RWPE1 (cell line): ENCODE data around the gene OPTC.

Experiments
- CTCF ChIA-PET: fragments of 350-600 bp; sonication (Branson Sonifier 250); formaldehyde crosslinking; extraction: SDS; loops from one replicate; lab custom pipeline; 2021; lab: Yijun Ruan, JAX
- POLR2A ChIA-PET: fragments of 400-600 bp; formaldehyde crosslinking; extraction: SDS; loops from one replicate; lab custom pipeline; 2020; ENCODE audit warnings: antibody characterized with exemption; ENCODE audit not compliant: low non-redundant PET; lab: Yijun Ruan, JAX
- DNase-seq: peaks from one replicate; pipeline ENCODE4 v3.0.0; 2012; ENCODE audit warnings: low spot score
- H3K27ac ChIP-seq: fragments of 450-650 bp; 2 replicates; pipeline ENCODE4 v1.5.1; 2017
- CTCF ChIP-seq: fragments of 450-650 bp; conservative IDR thresholded peaks from 2 replicates; pipeline ENCODE4 v1.5.1; 2017; ENCODE audit warnings: low read depth, mild to moderate bottlenecking

Gene OPTC

GRCh38 chr1:203480084-203480483 is 13.9 kb upstream of the OPTC start:
- no peak for DNase-seq
- peak overlapping the region; percentile 90 for H3K27ac ChIP-seq
- ChIA-PET CTCF (interaction anchor here (0.5 to 1.6 kb wide), 9 partner anchors 50 to 440 kb away, joined by 3 to 6 read pairs (median 3); no protein-coding TSS in a partner anchor), POLR2A (no interaction called here)
- no peak for TF ChIP-seq CTCF

GRCh38 chr1:203480525-203481084 is 13.3 kb upstream of the OPTC start:
- no peak for TF ChIP-seq CTCF
- peak; percentile 99 for DNase-seq
- ChIA-PET CTCF (interaction anchor here (0.5 to 1.6 kb wide), 9 partner anchors 50 to 441 kb away, joined by 3 to 4 read pairs (median 3); no protein-coding TSS in a partner anchor), POLR2A (interaction anchor here (0.6 kb wide), 1 partner anchor 322 kb away, joined by 3 read pairs; no protein-coding TSS in a partner anchor)
- peak overlapping the region; percentile 90 for H3K27ac ChIP-seq

DNA sequence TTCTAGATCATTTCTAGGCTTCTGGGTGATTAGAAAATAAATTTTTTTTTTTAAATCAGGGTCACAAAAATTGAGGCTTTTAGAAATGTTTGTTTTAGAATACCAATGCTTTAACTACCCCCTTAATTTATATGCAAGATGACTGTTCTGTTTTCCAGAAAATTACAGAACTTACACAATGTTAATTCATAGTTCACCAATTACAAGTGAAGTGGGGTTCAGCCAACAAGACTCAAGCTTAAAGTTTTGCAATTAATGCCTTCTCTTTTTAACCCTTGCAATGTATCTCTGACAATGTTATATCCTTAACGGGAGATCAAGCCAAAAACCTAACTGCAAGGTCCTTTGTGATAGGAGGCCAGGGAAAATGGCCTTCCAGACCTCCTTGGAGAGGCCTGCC is 12.8 kb upstream of the OPTC start:
- POLR2A ChIA-PET, result interaction anchor here (0.6 kb wide), 1 partner anchor 321 kb away, joined by 3 read pairs; no protein-coding TSS in a partner anchor
- no peak for DNase-seq
- CTCF ChIA-PET, result interaction anchor here (0.6 to 1.6 kb wide), 4 partner anchors 138 to 212 kb away, joined by 3 to 4 read pairs (median 3); no protein-coding TSS in a partner anchor
- no peak for TF ChIP-seq CTCF
- H3K27ac ChIP-seq, result peak overlapping the region; percentile 90

- H3K27ac ChIP-seq, result peak overlapping the region; percentile 38; the same call in 1 of the 2 replicates
- no peak for DNase-seq
- CTCF ChIA-PET, result interaction anchor here (0.6 to 4.9 kb wide), 24 partner anchors 8 to 920 kb away, joined by 3 to 80 read pairs (median 4); partner anchors contain the start of gene PRELP
- POLR2A ChIA-PET, result no interaction called here
- no peak for TF ChIP-seq CTCF
Measured at GRCh38 chr1:203486618-203487370, 7.2 kb upstream of the OPTC start.

DNA sequence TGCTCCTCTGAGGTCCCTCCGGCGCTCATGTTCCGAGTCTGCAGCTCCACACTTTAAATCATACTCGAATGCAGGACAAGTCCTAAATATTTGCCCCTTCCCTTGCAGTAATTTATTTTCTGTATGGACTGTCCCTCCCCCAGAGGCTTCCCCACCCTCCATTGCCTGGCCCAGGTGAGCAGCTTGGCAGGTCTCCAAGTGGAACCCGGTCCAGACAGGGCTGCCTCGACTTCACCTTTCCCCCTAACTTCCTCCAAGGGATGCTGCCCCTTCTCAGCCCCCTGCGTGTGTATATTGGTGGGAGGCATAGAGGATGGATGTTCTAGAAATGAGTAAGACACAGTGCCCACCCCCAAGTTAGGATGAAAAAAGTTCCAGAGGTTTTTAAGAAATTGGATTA is 5.4 kb upstream of the OPTC start:
- POLR2A ChIA-PET, result no interaction called here
- TF ChIP-seq CTCF, result no peak
- CTCF ChIA-PET, result interaction anchor here (0.5 to 4.9 kb wide), 33 partner anchors 7 to 1071 kb away, joined by 3 to 80 read pairs (median 5); partner anchors contain the start of genes ATP2B4 and PRELP
- no peak for DNase-seq
- H3K27ac ChIP-seq, result no peak overlapping the region

- TF ChIP-seq CTCF, result no peak
- ChIA-PET POLR2A (no interaction called here), CTCF (interaction anchor here (0.6 to 4.9 kb wide), 4 partner anchors 13 to 163 kb away, joined by 3 to 80 read pairs (median 4); no protein-coding TSS in a partner anchor)
- DNase-seq, result no peak
- H3K27ac ChIP-seq, result no peak overlapping the region
Measured at GRCh38 chr1:203490607-203491006, 3.3 kb upstream of the OPTC start.
